Lower leg skin (tissue), 4 donors: ENCODE results near the gene STPG1. TPM values are rescaled to one million over a fixed set of nuclear protein-coding genes. Genes with fewer than 3 reads are reported as not detected.

Experiments used
- DNase-seq, 2 donors: peaks; one replicate each; pipeline ENCODE4 v3.0.0-alpha.2; 2019; ENCODE audit warnings: low spot score in 2 of 2
- H3K4me3 ChIP-seq: fragments of 200-600 bp; sonication (generic); 2 replicates; pipeline ENCODE4 v1.5.1; 2017; ENCODE audit warnings: mild to moderate bottlenecking, low read depth; ENCODE audit not compliant: poor library complexity, severe bottlenecking
- CTCF ChIP-seq, 3 donors: fragments of 450-650 bp; IDR thresholded peaks; one replicate each; pipeline ENCODE4 v1.5.1; 2016; ENCODE audit warnings: antibody characterized with exemption in 3 of 3, mild to moderate bottlenecking in 3 of 3, moderate library complexity in 2 of 3
- POLR2A ChIP-seq, 2 donors: fragments of 450-650 bp; IDR thresholded peaks; one replicate each; pipeline ENCODE4 v1.6.1; 2016 to 2017; ENCODE audit warnings: antibody characterized with exemption in 2 of 2, mild to moderate bottlenecking in 1 of 2, moderate library complexity in 1 of 2
- WGBS, 2 donors: methylation state at CpG; one replicate each; pipeline ENCODE4 v1.1.5; 2018; 5-methylcytosine and 5-hydroxymethylcytosine counted together
- intact Hi-C: fragments of 100-400 bp; cut with DNase I; formaldehyde crosslinking; loops from one replicate; pipeline ENCODE4 v1.15.0; 2023; ENCODE audit warnings: low total_unique reads
- total RNA-seq, 4 donors: library from RNA; depleted of rRNA; stranded (reverse); fragments of >200 nt; gene quantifications; one replicate each; pipeline ENCODE4 v1.1.0, GENCODE V29; 2016

STPG1 gene
- total RNA-seq, 4 donors from 2014 or later, result 3.6 to 8.5 (median 6.4) TPM

GRCh38 chr1:24340770-24341169, 72.8 kb downstream of the STPG1 start:
- no peak for TF ChIP-seq CTCF (IDR thresholded peaks at IDR 0.05)
- TF ChIP-seq POLR2A (IDR thresholded peaks at IDR 0.05), result no peak
- 77% methylated on average over 8 of the region's 8 CpGs for WGBS, 2 donors
- intact Hi-C loops, result loop anchor here (5.0 kb wide), 1 partner anchor 612 kb away; no protein-coding TSS in a partner anchor
- no peak overlapping the region for H3K4me3 ChIP-seq
- no peak for DNase-seq

- no peak overlapping the region for H3K4me3 ChIP-seq
- intact Hi-C loops, result loop anchor here (5.0 kb wide), 1 partner anchor 612 kb away; no protein-coding TSS in a partner anchor
- TF ChIP-seq CTCF (IDR thresholded peaks at IDR 0.05) (no peak), POLR2A (IDR thresholded peaks at IDR 0.05) (no peak)
- no peak for DNase-seq
- WGBS, 2 donors, result 87 to 91% methylated on average over 8 of the region's 8 CpGs
These were observed 73.6 kb downstream of the STPG1 start for GRCh38 chr1:24339996-24340395.

- no peak overlapping the region for H3K4me3 ChIP-seq
- WGBS, 2 donors, result 87 to 88% methylated on average over 5 of the region's 5 CpGs
- DNase-seq, result no peak
- TF ChIP-seq CTCF (IDR thresholded peaks at IDR 0.05), result no peak
- TF ChIP-seq POLR2A (IDR thresholded peaks at IDR 0.05), result no peak
- intact Hi-C loops, result no loop called here
These were observed 75.1 kb downstream of the STPG1 start for GRCh38 chr1:24338447-24338846.

GRCh38 chr1:24337455-24337854, 76.1 kb downstream of the STPG1 start:
- no peak for DNase-seq
- no peak overlapping the region for H3K4me3 ChIP-seq
- intact Hi-C loops, result no loop called here
- WGBS, 2 donors, result 96% methylated on average over 4 of the region's 4 CpGs
- TF ChIP-seq POLR2A (IDR thresholded peaks at IDR 0.05), result no peak
- no peak for TF ChIP-seq CTCF (IDR thresholded peaks at IDR 0.05)

- H3K4me3 ChIP-seq, result no peak overlapping the region
- WGBS, 2 donors, result 52 to 53% methylated on average over 5 of the region's 5 CpGs
- TF ChIP-seq CTCF (IDR thresholded peaks at IDR 0.05) (no peak), POLR2A (IDR thresholded peaks at IDR 0.05) (no peak)
- DNase-seq, result no peak
- intact Hi-C loops, result no loop called here
These were observed 77.5 kb downstream of the STPG1 start for GRCh38 chr1:24336075-24336474.

- TF ChIP-seq CTCF (IDR thresholded peaks at IDR 0.05) (no peak), POLR2A (IDR thresholded peaks at IDR 0.05) (no peak)
- intact Hi-C loops, result no loop called here
- H3K4me3 ChIP-seq, result no peak overlapping the region
- 85 to 87% methylated on average over 7 of the region's 7 CpGs for WGBS, 2 donors
- no peak for DNase-seq
These were observed 81.5 kb downstream of the STPG1 start for GRCh38 chr1:24331961-24332673.
